H1 (cell line): ENCODE measurements around the gene LCNL1. TPM values are rescaled to one million over a fixed set of nuclear protein-coding genes. Genes with fewer than 3 reads are reported as not detected.

Source experiments
- MAX ChIP-seq: IDR thresholded peaks from 2 replicates; pipeline ENCODE4 v1.6.1; 2012; ENCODE audit warnings: inconsistent platforms
- RXRA ChIP-seq: IDR thresholded peaks from 2 replicates; pipeline ENCODE4 v1.6.1; 2011; ENCODE audit warnings: low read depth, mild to moderate bottlenecking, low read length, moderate library complexity; ENCODE audit not compliant: insufficient read depth
- SP4 ChIP-seq: IDR thresholded peaks from 2 replicates; pipeline ENCODE4 v1.6.1; 2012; ENCODE audit warnings: low read length, inconsistent platforms
- polyA plus RNA-seq, 7 experiments: library from polyadenylated mRNA; depleted of rRNA in 3 of 7; stranded (reverse) in 5 of 7; unstranded in 2 of 7; fragments of >200 nt in 5 of 7; fragments of 200-250 nt in 2 of 7; gene quantifications; 1 replicate in 5 of 7; 2 replicates in 1 of 7; 4 replicates in 1 of 7; pipeline versions ENCODE4 v1.2.1 to v1.2.3, GENCODE V29; 2011 to 2013; ENCODE audit warnings: missing spikeins in 2 of 7, mixed read lengths in 2 of 7
- total RNA-seq: library from RNA; stranded (reverse); fragmentation: NEBNext Ultra II Directional; extraction: Animal tissue kit (Norgen Biotek cat#: 25700); gene quantifications from 2 replicates; pipeline ENCODE4 v1.2.1, GENCODE V29; 2021

LCNL1 gene
- total and polyA plus RNA-seq, 2 of the 8 experiments (the other 6 are each of a cell fraction or from before 2014, with no cell fraction given): 0.11 TPM; not detected in 1

GRCh38 chr9:137011156-137011555 is 28.4 kb downstream of the LCNL1 start (continued):
- TF ChIP-seq SP4 (no peak), RXRA (no peak), MAX (no peak)
- TF ChIP-seq, all 59 proteins: peak for 0
